Endodermal cell (in vitro differentiated cells): Measurements from ENCODE around the gene IL25. TPM values are rescaled to one million over a fixed set of nuclear protein-coding genes. Genes with fewer than 3 reads are reported as not detected.

Source experiments
- DNase-seq: peaks from one replicate; pipeline ENCODE4 v3.0.0-alpha.2; 2017
- H3K27ac ChIP-seq: 2 replicates; pipeline ENCODE4 v1.5.1; 2013; ENCODE audit warnings: mild to moderate bottlenecking, low read depth, low read length, moderate library complexity
- H3K27me3 ChIP-seq: 2 replicates; pipeline ENCODE4 v1.6.1; 2013; ENCODE audit warnings: mild to moderate bottlenecking, low read length, moderate library complexity; ENCODE audit not compliant: insufficient read depth, control insufficient read depth, poor library complexity, severe bottlenecking
- H3K36me3 ChIP-seq: 2 replicates; pipeline ENCODE4 v1.7.0; 2013; ENCODE audit warnings: mild to moderate bottlenecking, low read length, moderate library complexity; ENCODE audit not compliant: control insufficient read depth, insufficient read depth
- H3K4me1 ChIP-seq: one replicate; pipeline ENCODE4 v1.7.0; 2013; ENCODE audit warnings: low read length; ENCODE audit not compliant: control insufficient read depth, insufficient read depth
- H3K4me3 ChIP-seq: 2 replicates; pipeline ENCODE4 v1.5.1; 2013; ENCODE audit warnings: mild to moderate bottlenecking, low read length, moderate library complexity
- H3K9ac ChIP-seq: 2 replicates; pipeline ENCODE4 v1.6.1; 2013; ENCODE audit warnings: mild to moderate bottlenecking, low read length, moderate library complexity; ENCODE audit not compliant: poor library complexity, severe bottlenecking; ENCODE audit errors: extremely low read depth
- H3K9me3 ChIP-seq: 2 replicates; pipeline ENCODE4 v1.6.1; 2013; ENCODE audit warnings: mild to moderate bottlenecking, low read length, moderate library complexity; ENCODE audit not compliant: control insufficient read depth
- H3K27ac Mint-ChIP-seq: 2 replicates; pipeline ENCODE4 v1.8.0; 2020; ENCODE audit warnings: mixed read lengths
- H3K27me3 Mint-ChIP-seq: 2 replicates; pipeline ENCODE4 v1.8.0; 2021; ENCODE audit warnings: mild to moderate bottlenecking, mixed read lengths; ENCODE audit not compliant: insufficient read depth
- H3K36me3 Mint-ChIP-seq: 2 replicates; pipeline ENCODE4 v1.8.0; 2020; ENCODE audit warnings: low read depth, mixed read lengths
- H3K4me1 Mint-ChIP-seq: 2 replicates; pipeline ENCODE4 v1.8.0; 2020; ENCODE audit warnings: mixed read lengths
- H3K4me3 Mint-ChIP-seq: 2 replicates; pipeline ENCODE4 v1.8.0; 2020; ENCODE audit warnings: mild to moderate bottlenecking, moderate library complexity, mixed read lengths
- H3K9me3 Mint-ChIP-seq: 2 replicates; pipeline ENCODE4 v1.8.0; 2020; ENCODE audit warnings: mild to moderate bottlenecking, mixed read lengths
- CTCF ChIP-seq: fragments of 200-600 bp; sonication (generic); conservative IDR thresholded peaks from 2 replicates; pipeline ENCODE4 v1.5.0; 2021; ENCODE audit warnings: antibody characterized with exemption, mild to moderate bottlenecking
- WGBS, 2 experiments: methylation state at CpG; one replicate each; pipeline versions ENCODE4 v1.1.5 to v1.1.7; 2013; ENCODE audit warnings: missing lambda C conversion rate in 2 of 2, mixed read lengths in 1 of 2; ENCODE audit not compliant: insufficient coverage in 1 of 2, insufficient read length in 1 of 2; 5-methylcytosine and 5-hydroxymethylcytosine counted together
- total RNA-seq, 2 donors: library from RNA; stranded (reverse); fragmentation: NEBNext Ultra II Directional in 1 of 2; extraction: Animal tissue kit (Norgen Biotek cat#: 25700) in 1 of 2; gene quantifications; 2 replicates in 1 of 2; 3 replicates in 1 of 2; pipeline ENCODE4 v1.2.1, GENCODE V29; 2021

The IL25 gene
- total RNA-seq, 2 donors from 2014 or later, result not detected

DNA sequence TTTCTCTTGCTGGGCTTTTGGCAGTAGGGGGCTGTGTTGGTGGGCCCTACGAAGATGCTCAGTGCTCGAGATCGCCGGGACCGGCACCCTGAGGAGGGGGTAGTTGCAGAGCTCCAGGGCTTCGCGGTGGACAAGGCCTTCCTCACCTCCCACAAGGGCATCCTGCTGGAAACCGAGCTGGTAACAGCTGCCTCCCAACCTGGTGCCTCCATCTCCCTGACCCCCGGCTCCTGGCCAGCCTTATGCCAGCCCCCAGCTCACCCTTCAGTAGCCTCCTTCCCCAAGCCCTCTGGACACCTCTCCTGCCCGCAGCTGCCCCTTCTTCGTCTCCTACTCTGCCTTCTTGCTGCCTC lies 4.6 kb downstream of the IL25 start:
- Histone ChIP-seq H3K4me3 (no peak overlapping the region), H3K9ac (no peak overlapping the region), H3K4me1 (no peaks in the 10 kb centered on the region), H3K9me3 (no peaks in the 10 kb centered on the region), H3K27me3 (no peaks in the 10 kb centered on the region), H3K36me3 (no peaks in the 10 kb centered on the region), H3K27ac (no peak overlapping the region)
- H3K4me1 Mint-ChIP-seq, result no peaks in the 10 kb centered on the region
- no peak for DNase-seq
- TF ChIP-seq CTCF, result no peak
- WGBS, 2 experiments, result 74 to 85% methylated on average over 5 to 11 of the region's 11 CpGs
- H3K4me3 Mint-ChIP-seq, result no peak overlapping the region
- H3K9me3 Mint-ChIP-seq, result no peaks in the 10 kb centered on the region
- H3K36me3 Mint-ChIP-seq, result no peaks in the 10 kb centered on the region
- no peak overlapping the region for H3K27ac Mint-ChIP-seq
- H3K27me3 Mint-ChIP-seq, result peaks cover 45% of the 10 kb centered on the region

- H3K4me3 ChIP-seq, result no peak overlapping the region
- Mint-ChIP-seq H3K9me3 (no peaks in the 10 kb centered on the region), H3K4me1 (no peaks in the 10 kb centered on the region), H3K36me3 (no peaks in the 10 kb centered on the region), H3K27me3 (peaks cover 49% of the 10 kb centered on the region), H3K27ac (no peak overlapping the region), H3K4me3 (no peak overlapping the region)
- no peak for TF ChIP-seq CTCF
- no peak overlapping the region for H3K9ac ChIP-seq
- DNase-seq, result no peak
- no peaks in the 10 kb centered on the region for H3K36me3 ChIP-seq
- H3K27ac ChIP-seq, result no peak overlapping the region
- H3K9me3 ChIP-seq, result no peaks in the 10 kb centered on the region
- 90 to 100% methylated on average over 5 to 14 of the region's 14 CpGs for WGBS, 2 experiments
- no peaks in the 10 kb centered on the region for H3K4me1 ChIP-seq
- H3K27me3 ChIP-seq, result no peaks in the 10 kb centered on the region
Measured at GRCh38 chr14:23377573-23378563, 5.3 kb downstream of the IL25 start.

DNA sequence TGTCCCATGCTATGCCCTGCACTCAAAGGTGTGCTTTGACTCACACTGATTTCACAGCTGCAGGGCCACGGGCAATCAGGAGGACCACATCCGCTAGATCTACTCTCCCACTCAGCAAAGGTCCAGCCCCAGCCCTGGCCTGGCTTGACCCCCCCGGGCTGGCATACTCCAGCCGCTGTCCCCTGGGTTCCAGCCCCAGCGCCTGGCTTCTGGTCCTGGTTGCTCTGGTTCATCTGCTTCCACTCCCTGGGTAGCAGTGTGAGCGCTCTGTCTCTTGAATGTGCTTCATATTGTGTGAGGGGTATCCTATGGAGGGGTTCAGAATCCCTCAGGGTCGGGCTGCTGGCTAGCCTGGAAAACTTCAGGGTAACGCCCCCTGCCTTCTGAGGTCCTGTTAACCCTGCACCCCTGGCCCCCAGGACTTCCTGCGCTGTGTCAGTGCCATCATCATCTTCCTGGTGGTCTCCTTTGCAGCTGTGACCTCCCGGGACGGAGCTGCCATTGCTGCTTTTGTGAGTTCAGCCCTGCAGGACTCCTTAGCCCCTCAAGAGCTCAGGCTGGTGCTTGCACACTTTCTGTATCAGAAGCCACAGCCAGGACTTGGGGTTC lies 6.1 kb downstream of the IL25 start:
- no peak for DNase-seq
- no peak overlapping the region for H3K9ac ChIP-seq
- no peaks in the 10 kb centered on the region for H3K4me1 Mint-ChIP-seq
- H3K4me1 ChIP-seq, result no peaks in the 10 kb centered on the region
- no peak overlapping the region for H3K27ac Mint-ChIP-seq
- no peaks in the 10 kb centered on the region for H3K9me3 ChIP-seq
- no peaks in the 10 kb centered on the region for H3K36me3 ChIP-seq
- H3K27ac ChIP-seq, result no peak overlapping the region
- no peak overlapping the region for H3K4me3 Mint-ChIP-seq
- no peaks in the 10 kb centered on the region for H3K36me3 Mint-ChIP-seq
- TF ChIP-seq CTCF, result no peak
- H3K27me3 ChIP-seq, result no peaks in the 10 kb centered on the region
- no peaks in the 10 kb centered on the region for H3K9me3 Mint-ChIP-seq
- peaks cover 46% of the 10 kb centered on the region for H3K27me3 Mint-ChIP-seq
- WGBS, 2 experiments, result 75 to 88% methylated on average over 6 to 11 of the region's 11 CpGs
- no peak overlapping the region for H3K4me3 ChIP-seq
